ENCODE data around the gene SH3RF1. TPM values are rescaled to one million over a fixed set of nuclear protein-coding genes. Genes with fewer than 3 reads are reported as not detected.

SH3RF1 gene
- total RNA-seq, 1 donor from 2014 or later: 0.27 TPM

DNA sequence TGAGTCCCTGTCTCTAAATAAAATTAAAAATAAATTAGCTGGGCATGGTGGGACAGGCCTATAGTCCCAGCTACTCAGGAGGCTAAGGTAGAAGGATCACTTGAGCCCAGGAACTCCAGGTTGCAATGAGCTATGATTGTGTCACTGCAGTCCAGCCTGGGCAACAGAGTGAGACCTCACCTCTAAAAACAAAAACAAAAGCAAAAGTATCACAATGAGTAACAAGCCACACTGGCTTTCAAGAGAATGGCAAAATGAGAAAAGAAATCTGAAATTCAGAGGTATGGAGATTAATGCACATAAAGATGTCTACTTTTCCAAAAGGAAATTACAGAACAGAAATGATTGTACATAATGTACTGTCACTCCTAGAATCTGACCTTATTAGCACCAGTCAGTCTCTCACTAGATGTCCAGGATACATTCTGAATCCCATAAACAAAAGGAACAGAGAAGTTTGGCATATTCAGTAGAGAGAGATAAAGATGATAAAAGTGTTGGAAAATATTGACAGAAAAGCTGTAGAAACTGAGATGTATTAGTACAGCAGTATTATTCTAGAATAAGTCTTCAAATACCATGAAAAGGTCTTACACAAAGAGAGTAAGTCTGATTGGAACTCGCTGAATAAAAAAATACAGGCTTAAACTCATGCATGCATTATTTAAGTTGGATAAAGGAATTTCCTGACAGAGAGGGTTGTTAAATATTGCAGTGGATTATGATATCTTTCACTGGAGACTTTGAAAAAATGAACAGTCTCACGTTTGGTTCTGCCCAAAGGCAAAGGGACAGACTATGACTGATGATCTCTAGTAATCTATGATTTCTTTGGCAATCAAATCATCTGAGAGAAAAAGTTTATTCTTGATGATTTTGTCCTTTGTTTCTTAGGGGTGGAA, 102.5 kb downstream of the SH3RF1 start:
- intact Hi-C loops (cut with micrococcal nuclease): no loop called here

DNA sequence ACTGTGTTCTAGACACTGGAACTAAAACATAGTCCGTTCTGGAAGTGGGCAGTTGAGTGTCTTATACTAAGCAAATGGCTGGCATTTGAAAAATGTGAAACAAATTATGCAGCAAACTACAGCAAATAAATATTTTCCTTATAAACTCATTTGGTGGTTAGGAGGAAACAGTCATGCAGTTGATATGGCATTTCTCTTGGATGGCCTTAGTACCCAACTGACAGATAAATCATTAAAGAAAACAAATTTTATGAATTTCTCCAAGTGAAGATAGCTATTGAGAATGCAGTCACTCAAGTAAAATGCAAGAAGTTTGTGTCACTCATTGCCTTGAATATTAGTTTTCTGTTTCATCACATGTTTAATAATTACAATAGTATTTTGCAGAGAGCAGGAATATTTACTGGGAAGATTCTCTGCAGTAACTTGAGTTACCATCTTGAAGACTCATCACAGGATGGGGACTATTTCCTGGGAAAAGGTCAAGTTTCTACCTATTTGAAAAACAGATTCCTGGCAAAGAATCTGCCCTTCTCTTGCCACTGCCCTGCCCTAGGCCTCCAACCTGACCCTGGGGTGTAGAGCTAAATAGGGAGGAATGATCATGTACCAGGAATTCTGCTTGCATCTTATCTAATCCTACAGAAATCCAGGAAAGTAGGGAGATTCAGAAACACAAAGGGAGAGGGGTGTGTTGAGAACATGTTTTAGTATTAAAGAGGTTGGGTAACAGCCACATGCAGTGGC, 105.9 kb downstream of the SH3RF1 start:
- intact Hi-C loops (cut with micrococcal nuclease): no loop called here

- intact Hi-C loops (cut with micrococcal nuclease): no loop called here
Observed at GRCh38 chr4:169163947-169164668, 106.6 kb downstream of the SH3RF1 start.

- intact Hi-C loops (cut with micrococcal nuclease): no loop called here
Observed at GRCh38 chr4:169163495-169163894, 107.3 kb downstream of the SH3RF1 start.

- intact Hi-C loops (cut with micrococcal nuclease): no loop called here
Observed at GRCh38 chr4:169160825-169161224, 109.9 kb downstream of the SH3RF1 start.

GRCh38 chr4:169159624-169160171, 111.1 kb downstream of the SH3RF1 start:
- intact Hi-C loops (cut with micrococcal nuclease): no loop called here

- intact Hi-C loops (cut with micrococcal nuclease): no loop called here
Observed at GRCh38 chr4:169158861-169159260, 111.9 kb downstream of the SH3RF1 start.

- intact Hi-C loops (cut with micrococcal nuclease): no loop called here
Observed at GRCh38 chr4:169158046-169158445, 112.7 kb downstream of the SH3RF1 start.

- intact Hi-C loops (cut with micrococcal nuclease): no loop called here
Observed at GRCh38 chr4:169156392-169156791, 114.4 kb downstream of the SH3RF1 start.

GRCh38 chr4:169154121-169154520, 116.6 kb downstream of the SH3RF1 start:
- intact Hi-C loops (cut with micrococcal nuclease): loop anchor here (5.0 kb wide), 1 partner anchor 333 kb away; no protein-coding TSS in a partner anchor

GRCh38 chr4:169153481-169154087, 117.2 kb downstream of the SH3RF1 start:
- intact Hi-C loops (cut with micrococcal nuclease): loop anchor here (5.0 kb wide), 1 partner anchor 334 kb away; no protein-coding TSS in a partner anchor

GRCh38 chr4:169152899-169153298, 117.9 kb downstream of the SH3RF1 start:
- intact Hi-C loops (cut with micrococcal nuclease): loop anchor here (5.0 kb wide), 1 partner anchor 334 kb away; no protein-coding TSS in a partner anchor

DNA sequence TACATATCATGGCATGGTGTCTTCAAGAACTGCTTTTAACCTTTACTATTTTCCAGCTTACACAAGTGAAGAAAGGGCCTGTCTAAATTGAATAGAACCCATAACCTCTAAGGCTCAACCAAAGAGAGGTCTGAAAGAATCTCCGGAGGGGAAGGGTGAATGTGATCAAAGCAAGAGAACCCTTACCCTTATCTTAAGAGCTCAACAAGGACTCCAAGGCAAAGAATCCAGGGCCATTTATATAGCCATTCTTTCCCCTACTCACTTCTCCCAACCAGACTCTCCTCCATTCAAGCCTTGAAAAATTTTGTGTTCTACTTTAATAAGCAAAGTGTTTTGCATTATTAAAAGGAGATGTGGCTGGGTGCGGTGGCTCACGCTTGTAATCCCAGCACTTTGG, 118.7 kb downstream of the SH3RF1 start:
- intact Hi-C loops (cut with micrococcal nuclease): loop anchor here (5.0 kb wide), 1 partner anchor 335 kb away; no protein-coding TSS in a partner anchor

- intact Hi-C loops (cut with micrococcal nuclease): loop anchor here (5.0 kb wide), 1 partner anchor 336 kb away; no protein-coding TSS in a partner anchor
Observed at GRCh38 chr4:169151671-169152070, 119.1 kb downstream of the SH3RF1 start.

- intact Hi-C loops (cut with micrococcal nuclease): loop anchor here (5.0 kb wide), 1 partner anchor 336 kb away; no protein-coding TSS in a partner anchor
Observed at GRCh38 chr4:169150806-169151205, 120.0 kb downstream of the SH3RF1 start.

- intact Hi-C loops (cut with micrococcal nuclease): no loop called here
Observed at GRCh38 chr4:169148885-169149284, 121.9 kb downstream of the SH3RF1 start.

GRCh38 chr4:169147191-169147590, 123.6 kb downstream of the SH3RF1 start:
- intact Hi-C loops (cut with micrococcal nuclease): no loop called here

DNA sequence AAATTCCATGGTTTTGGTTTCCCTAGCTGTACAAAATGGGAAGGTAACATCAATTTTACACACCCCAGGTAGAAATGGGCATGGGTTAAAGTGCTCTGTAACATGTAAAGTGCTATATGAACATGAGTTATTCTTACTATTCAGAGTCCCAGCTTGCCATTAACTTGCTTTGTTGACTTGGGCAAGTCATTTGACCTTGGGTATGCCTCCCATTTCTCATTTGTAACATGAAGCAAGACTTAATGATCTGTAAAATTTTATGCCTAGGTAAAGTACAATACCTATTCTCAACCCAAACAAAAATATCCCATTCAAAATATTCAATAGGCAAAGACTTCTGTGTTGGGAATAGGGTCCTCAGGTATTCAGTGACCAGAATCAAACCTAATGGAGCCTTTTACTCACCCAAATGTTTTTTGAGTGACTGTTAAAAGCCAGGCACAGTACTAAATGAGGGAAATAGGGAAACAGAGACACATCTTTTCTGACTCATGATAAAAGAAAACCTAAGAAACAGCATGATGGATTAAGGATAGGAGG, 126.6 kb downstream of the SH3RF1 start:
- intact Hi-C loops (cut with micrococcal nuclease): no loop called here

DNA sequence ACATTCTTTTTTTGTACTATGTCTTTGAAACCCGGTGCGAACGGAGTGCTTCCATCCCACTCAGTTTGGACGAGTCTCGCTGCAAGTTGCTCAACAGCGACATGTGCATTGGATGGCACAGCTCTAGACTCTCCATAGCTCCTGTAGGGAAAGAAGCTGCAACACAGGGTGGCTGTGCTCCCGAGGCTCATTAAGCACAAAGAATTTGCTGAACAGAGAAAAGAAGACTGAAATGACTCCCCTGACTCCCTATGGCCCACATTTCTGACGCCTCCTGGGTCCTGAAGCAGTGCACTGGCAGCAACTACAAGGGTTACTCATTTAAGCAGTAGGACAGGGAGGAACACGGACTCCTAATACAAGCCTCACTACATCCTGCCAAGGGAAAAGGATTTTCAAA, 127.4 kb downstream of the SH3RF1 start:
- intact Hi-C loops (cut with micrococcal nuclease): no loop called here

GRCh38 chr4:169142906-169143305, 127.8 kb downstream of the SH3RF1 start:
- intact Hi-C loops (cut with micrococcal nuclease): no loop called here

Data from T-helper 1 cell treated with Interleukin-12 subunit alpha and Interleukin-12 subunit beta and Interleukin-4 antibody, amounts not matched to agents 30 ng/mL and 1 ng/mL, for 36 hours (primary cell).